ENCODE results near the gene MAGEA2.
"Not testable (repeated sequence)": the region's sequence is repeated elsewhere in the genome, so short reads cannot be mapped to it uniquely, and the experiment has no call there.

MAGEA2 gene, protein sequence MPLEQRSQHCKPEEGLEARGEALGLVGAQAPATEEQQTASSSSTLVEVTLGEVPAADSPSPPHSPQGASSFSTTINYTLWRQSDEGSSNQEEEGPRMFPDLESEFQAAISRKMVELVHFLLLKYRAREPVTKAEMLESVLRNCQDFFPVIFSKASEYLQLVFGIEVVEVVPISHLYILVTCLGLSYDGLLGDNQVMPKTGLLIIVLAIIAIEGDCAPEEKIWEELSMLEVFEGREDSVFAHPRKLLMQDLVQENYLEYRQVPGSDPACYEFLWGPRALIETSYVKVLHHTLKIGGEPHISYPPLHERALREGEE

DNA sequence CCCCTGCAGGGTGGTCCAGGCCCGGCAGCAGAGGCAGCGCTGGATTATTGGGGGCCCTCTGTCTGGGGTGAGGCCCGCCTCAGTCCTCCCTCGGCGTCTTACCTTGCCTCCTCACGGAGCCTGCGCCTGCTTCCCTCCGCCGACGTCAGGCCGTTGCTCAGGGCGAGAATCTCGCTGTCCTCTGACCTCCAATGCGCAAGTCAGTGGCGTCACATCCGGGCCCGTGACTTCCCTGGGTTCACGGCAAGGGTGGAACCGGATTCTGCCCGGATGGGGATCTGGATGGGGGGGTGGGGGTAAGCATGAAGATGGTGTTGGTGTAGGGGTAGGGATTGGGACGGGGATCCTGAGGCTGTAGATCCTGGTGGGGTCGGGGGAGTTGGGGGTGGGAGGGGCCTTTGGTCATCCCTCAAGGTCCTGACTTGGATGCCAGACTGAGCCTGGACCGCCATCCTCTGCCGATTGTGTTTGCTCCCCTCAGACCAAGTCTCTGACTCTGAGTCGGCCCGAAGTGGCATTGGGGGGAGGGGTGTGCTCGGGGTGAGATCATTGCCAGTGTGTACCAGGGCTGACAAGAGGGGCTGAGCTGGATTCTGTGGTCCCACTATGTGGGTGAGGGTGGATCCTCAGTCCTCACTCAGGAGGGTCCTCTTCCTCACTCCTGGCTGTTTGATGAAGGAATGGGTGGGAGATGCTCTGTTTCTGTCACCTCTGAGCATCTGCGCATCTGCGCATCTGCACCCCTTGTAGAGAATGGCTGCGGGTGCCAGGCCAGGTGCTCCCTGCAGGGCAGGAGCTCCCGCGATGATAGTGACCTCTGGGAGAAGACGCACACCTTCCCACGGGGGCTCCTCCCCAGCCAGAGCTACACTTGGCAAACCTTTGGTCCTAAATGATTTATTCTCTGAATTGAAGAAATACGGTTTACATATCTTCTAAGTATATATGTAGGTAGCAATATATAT lies at the start of gene MAGEA2:
TSS of gene MAGEA2 (minus strand) at position 157 of the 965 bp plus-strand sequence. CDS start 2,479 bp downstream, outside the sequence.
- DNase-seq; H3K4me3 Mint-ChIP-seq; H3K36me3 Mint-ChIP-seq (ENCODE audit: low read depth); H3K27ac Mint-ChIP-seq; H3K9me3 Mint-ChIP-seq; H3K27me3 Mint-ChIP-seq (ENCODE audit: low read depth, poor library complexity); H3K4me1 Mint-ChIP-seq: not testable (repeated sequence)

DNA sequence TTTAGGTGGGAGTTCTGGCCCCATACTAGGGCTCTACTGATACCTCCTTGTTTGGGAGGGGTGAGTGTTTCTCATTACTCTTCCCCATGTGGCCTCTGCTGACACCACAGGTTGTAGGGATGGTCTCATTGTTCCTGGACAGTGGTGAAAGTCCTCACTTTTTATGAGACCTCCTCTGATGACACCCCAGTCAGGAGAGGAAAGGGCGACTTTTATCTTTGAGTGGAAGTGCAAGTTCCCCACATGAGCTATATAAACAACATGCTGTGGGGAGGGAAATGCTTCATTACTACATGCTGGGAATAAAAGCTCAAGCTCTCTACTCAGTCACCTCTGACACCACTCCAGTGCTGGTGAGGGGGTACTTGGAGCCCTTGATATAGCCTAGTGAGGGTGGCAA lies 45.3 kb upstream of the MAGEA2 start:
- peaks cover 38% of the 10 kb centered on the region for H3K9me3 Mint-ChIP-seq

DNA sequence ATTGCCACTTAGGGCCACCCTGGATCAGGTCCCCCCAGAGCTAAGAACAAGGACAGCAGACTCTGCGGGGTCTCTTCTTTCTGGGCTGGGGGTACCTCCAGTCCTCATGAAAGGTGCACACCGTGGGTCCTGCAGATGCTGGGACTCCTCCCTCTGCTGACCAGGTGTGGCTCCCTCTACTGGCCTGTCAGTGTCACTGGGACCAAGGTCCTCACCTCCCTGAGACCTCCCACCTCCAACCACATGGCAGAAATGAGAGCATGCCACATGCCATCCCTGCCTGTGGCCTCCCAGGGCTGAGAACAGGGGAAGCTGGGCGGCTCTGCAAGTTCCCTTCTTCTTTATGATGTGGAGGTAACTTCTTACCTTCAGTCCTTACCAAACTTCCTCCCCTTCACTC lies 33.4 kb upstream of the MAGEA2 start:
- H3K4me3 Mint-ChIP-seq; H3K36me3 Mint-ChIP-seq (ENCODE audit: low read depth); H3K27me3 Mint-ChIP-seq (ENCODE audit: low read depth, poor library complexity); H3K9me3 Mint-ChIP-seq; DNase-seq; H3K27ac Mint-ChIP-seq; H3K4me1 Mint-ChIP-seq: not testable (repeated sequence)

More for the DNA sequence above, 45.3 kb upstream of the MAGEA2 start:
- peaks cover 7% of the 10 kb centered on the region for H3K27me3 Mint-ChIP-seq (ENCODE audit: low read depth, poor library complexity)
- H3K4me1 Mint-ChIP-seq = no peaks in the 10 kb centered on the region
- H3K27ac Mint-ChIP-seq = no peak overlapping the region
- no peak overlapping the region for H3K4me3 Mint-ChIP-seq
- no peak for TF ChIP-seq CTCF (IDR thresholded peaks at IDR 0.05)
- DNase-seq = no peak
- no peaks in the 10 kb centered on the region for H3K36me3 Mint-ChIP-seq (ENCODE audit: low read depth)

GRCh38 chrX:152769549-152770289 lies 16.1 kb upstream of the MAGEA2 start, which contains the start of gene MAGEA6:
TSS of gene MAGEA6 (minus strand) at chrX:152769689. CDS start at chrX:152767650, 2,039 bp downstream.
- not testable (repeated sequence) for H3K9me3 Mint-ChIP-seq; H3K27ac Mint-ChIP-seq; H3K4me3 Mint-ChIP-seq; H3K27me3 Mint-ChIP-seq (ENCODE audit: low read depth, poor library complexity); DNase-seq; H3K4me1 Mint-ChIP-seq; H3K36me3 Mint-ChIP-seq (ENCODE audit: low read depth)

GRCh38 chrX:152766562-152766961 lies 12.9 kb upstream of the MAGEA2 start:
- not testable (repeated sequence) for H3K27ac Mint-ChIP-seq; H3K4me3 Mint-ChIP-seq; H3K9me3 Mint-ChIP-seq; H3K36me3 Mint-ChIP-seq (ENCODE audit: low read depth); H3K27me3 Mint-ChIP-seq (ENCODE audit: low read depth, poor library complexity); DNase-seq; H3K4me1 Mint-ChIP-seq

- H3K9me3 Mint-ChIP-seq; H3K4me1 Mint-ChIP-seq; H3K36me3 Mint-ChIP-seq (ENCODE audit: low read depth); H3K27me3 Mint-ChIP-seq (ENCODE audit: low read depth, poor library complexity); H3K4me3 Mint-ChIP-seq; DNase-seq; H3K27ac Mint-ChIP-seq: not testable (repeated sequence)
These were observed 7.9 kb upstream of the MAGEA2 start for GRCh38 chrX:152761582-152761981.

GRCh38 chrX:152759544-152759943 lies 5.9 kb upstream of the MAGEA2 start:
- not testable (repeated sequence) for H3K4me3 Mint-ChIP-seq; H3K9me3 Mint-ChIP-seq; H3K27me3 Mint-ChIP-seq (ENCODE audit: low read depth, poor library complexity); H3K4me1 Mint-ChIP-seq; DNase-seq; H3K27ac Mint-ChIP-seq; H3K36me3 Mint-ChIP-seq (ENCODE audit: low read depth)

- DNase-seq; H3K4me1 Mint-ChIP-seq; H3K36me3 Mint-ChIP-seq (ENCODE audit: low read depth); H3K4me3 Mint-ChIP-seq; H3K9me3 Mint-ChIP-seq; H3K27me3 Mint-ChIP-seq (ENCODE audit: low read depth, poor library complexity); H3K27ac Mint-ChIP-seq: not testable (repeated sequence)
These were observed 5.3 kb upstream of the MAGEA2 start, which contains the start of gene CSAG3 for GRCh38 chrX:152758918-152759317. TSS of gene CSAG3 (plus strand) at chrX:152759218.

DNA sequence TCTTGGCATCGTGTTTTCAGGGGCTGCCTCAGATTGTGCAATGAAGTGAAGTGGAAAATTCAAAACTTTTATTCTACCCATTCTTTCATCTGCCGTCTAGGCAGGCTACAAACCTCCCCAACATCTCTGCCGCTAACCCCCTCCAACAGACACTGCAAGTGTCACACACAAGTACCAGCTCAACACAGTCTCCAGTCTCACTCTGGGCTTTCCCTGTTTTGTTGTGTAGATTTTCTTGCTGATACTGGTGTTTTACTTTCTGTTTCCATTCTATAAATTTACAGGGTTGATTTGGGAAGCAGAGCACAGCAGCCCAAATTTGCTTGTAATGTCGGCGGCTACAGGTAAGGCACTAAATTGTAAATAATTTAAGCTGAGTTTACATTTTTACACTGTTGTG lies 1.2 kb upstream of the MAGEA2 start:
- not testable (repeated sequence) for H3K27me3 Mint-ChIP-seq (ENCODE audit: low read depth, poor library complexity); DNase-seq; H3K27ac Mint-ChIP-seq; H3K4me1 Mint-ChIP-seq; H3K4me3 Mint-ChIP-seq; H3K36me3 Mint-ChIP-seq (ENCODE audit: low read depth); H3K9me3 Mint-ChIP-seq

Measured in nephron progenitor cell (in vitro differentiated cells).